WI38 (cell line): ENCODE measurements around the gene IDUA.

ENCODE experiments used
- H3K4me3 ChIP-seq: 2 replicates; pipeline ENCODE4 v1.5.1; 2011; ENCODE audit warnings: low read depth, mild to moderate bottlenecking, control low read depth, low read length
- CTCF ChIP-seq: IDR thresholded peaks from 2 replicates; pipeline ENCODE4 v1.5.1; 2012; ENCODE audit warnings: low read depth, mild to moderate bottlenecking, control low read depth, low read length

Gene IDUA

GRCh38 chr4:1047106-1047975 lies 60.5 kb downstream of the IDUA start:
- no peak for TF ChIP-seq CTCF
- H3K4me3 ChIP-seq = peak overlapping the region; percentile 37; the same call in 1 of the 2 replicates

GRCh38 chr4:1047976-1048772 lies 61.3 kb downstream of the IDUA start:
- no peak overlapping the region for H3K4me3 ChIP-seq
- TF ChIP-seq CTCF = no peak

GRCh38 chr4:1048773-1049590 lies 62.1 kb downstream of the IDUA start:
- no peak for TF ChIP-seq CTCF

GRCh38 chr4:1049591-1049905 lies 62.7 kb downstream of the IDUA start:
- H3K4me3 ChIP-seq = no peak overlapping the region
- no peak for TF ChIP-seq CTCF

More at GRCh38 chr4:1048773-1049590, 62.1 kb downstream of the IDUA start:
- no peak overlapping the region for H3K4me3 ChIP-seq

- TF ChIP-seq CTCF = no peak
These were observed 63.8 kb downstream of the IDUA start for GRCh38 chr4:1050486-1051213.

GRCh38 chr4:1051472-1051871 lies 64.6 kb downstream of the IDUA start:
- TF ChIP-seq CTCF = no peak

More at GRCh38 chr4:1050486-1051213, 63.8 kb downstream of the IDUA start:
- H3K4me3 ChIP-seq = no peak overlapping the region

More at GRCh38 chr4:1051472-1051871, 64.6 kb downstream of the IDUA start:
- H3K4me3 ChIP-seq = no peak overlapping the region
